ENCODE data around the gene TLR7. TPM values are rescaled to one million over a fixed set of nuclear protein-coding genes. Genes with fewer than 3 reads are reported as not detected.

The TLR7 gene
- total and polyA plus RNA-seq, 2 of the 4 experiments (the other 2 are of a cell fraction): not detected

DNA sequence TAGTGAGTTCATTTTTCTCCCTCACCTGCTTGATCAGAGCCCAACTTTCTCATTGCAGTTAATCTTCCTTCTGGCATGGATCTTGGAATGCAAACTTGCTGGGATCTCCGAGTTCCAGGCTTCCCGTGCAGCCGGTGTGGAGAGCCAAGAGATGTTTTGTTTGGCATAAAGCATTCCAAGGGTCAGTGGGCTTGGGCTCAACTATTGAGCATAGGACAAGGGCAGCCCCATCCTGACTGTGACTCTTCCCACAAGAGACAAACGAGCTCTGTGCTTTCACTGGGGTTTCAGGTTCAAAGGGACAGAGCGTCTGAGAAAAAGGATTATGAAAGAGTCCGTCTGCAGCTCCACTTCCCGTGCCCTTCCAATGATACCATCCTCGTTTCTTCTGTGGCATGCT is 10.5 kb downstream of the TLR7 start:
- Histone ChIP-seq H3K4me3 (ENCODE audit: insufficient read depth, low read depth, low read length) (no peak overlapping the region), H4K20me1 (ENCODE audit: insufficient read depth, low read length) (no peaks in the 10 kb centered on the region), H3K79me1 (ENCODE audit: low read depth in 1 of 2, low read length in 2 of 2) (no peaks in the 10 kb centered on the region), H3K23ac (ENCODE audit: low read depth, low read length) (no peak overlapping the region), H3K27ac (ENCODE audit: insufficient read depth, low read length) (no peak overlapping the region), H3K9ac (ENCODE audit: low read depth, low read length) (no peak overlapping the region), H3K18ac (ENCODE audit: low read depth, low read length) (no peak overlapping the region), H3K14ac (replicated peaks; ENCODE audit: low read depth, low read length) (no peak overlapping the region), H4K5ac (ENCODE audit: low read depth, low read length) (no peak overlapping the region), H3K56ac (ENCODE audit: extremely low read depth, insufficient read depth, low read length) (no peak overlapping the region), H3K27me3 (ENCODE audit: control insufficient read depth, insufficient read depth, low read length) (0 out of 2 replicates have a peak, but pooled peaks cover 2% of the 10 kb centered on the region), H3K4me1 (ENCODE audit: control insufficient read depth, insufficient read depth, low read length) (no peaks in the 10 kb centered on the region), H2AK9ac (replicated peaks; ENCODE audit: low read depth, low read length, poor library complexity) (no peak overlapping the region), H3K9me3 (ENCODE audit: control insufficient read depth, insufficient read depth, low read length) (no peaks in the 10 kb centered on the region), H3K4me2 (ENCODE audit: low read depth, low read length) (no peak overlapping the region; the same call in 1 of the 2 replicates), H4K8ac (ENCODE audit: low read depth in 2 of 2, low read length in 2 of 2) (no peak overlapping the region), H2BK15ac (ENCODE audit: low read depth, low read length) (no peak overlapping the region), H2BK120ac (ENCODE audit: low read depth, low read length) (no peak overlapping the region), H3K9me1 (ENCODE audit: insufficient read depth, low read length) (no peaks in the 10 kb centered on the region), H2BK20ac (ENCODE audit: low read depth, low read length) (no peak overlapping the region), H2AK5ac (ENCODE audit: low read depth, low read length) (no peak overlapping the region), H2AFZ (replicated peaks; ENCODE audit: low read length, poor library complexity) (no peak overlapping the region), H4K91ac (ENCODE audit: insufficient read depth, low read depth, low read length) (no peak overlapping the region), H3K4ac (ENCODE audit: low read depth, low read length) (no peak overlapping the region), H2BK5ac (ENCODE audit: low read depth, low read length, poor library complexity, severe bottlenecking) (no peak overlapping the region), H3K36me3 (ENCODE audit: control insufficient read depth, insufficient read depth, low read length) (no peaks in the 10 kb centered on the region)
- ATAC-seq (ENCODE audit: low read depth): no peak
- no peak for TF ChIP-seq CHD1 (IDR thresholded peaks at IDR 0.05; ENCODE audit: low read depth, low read length)
- no peak for TF ChIP-seq MXI1 (IDR thresholded peaks at IDR 0.05; ENCODE audit: borderline replicate concordance, low read depth, low read length)
- no peak for TF ChIP-seq SMC3 (IDR thresholded peaks at IDR 0.05; ENCODE audit: low read depth, low read length)
- TF ChIP-seq, protein P1, sequence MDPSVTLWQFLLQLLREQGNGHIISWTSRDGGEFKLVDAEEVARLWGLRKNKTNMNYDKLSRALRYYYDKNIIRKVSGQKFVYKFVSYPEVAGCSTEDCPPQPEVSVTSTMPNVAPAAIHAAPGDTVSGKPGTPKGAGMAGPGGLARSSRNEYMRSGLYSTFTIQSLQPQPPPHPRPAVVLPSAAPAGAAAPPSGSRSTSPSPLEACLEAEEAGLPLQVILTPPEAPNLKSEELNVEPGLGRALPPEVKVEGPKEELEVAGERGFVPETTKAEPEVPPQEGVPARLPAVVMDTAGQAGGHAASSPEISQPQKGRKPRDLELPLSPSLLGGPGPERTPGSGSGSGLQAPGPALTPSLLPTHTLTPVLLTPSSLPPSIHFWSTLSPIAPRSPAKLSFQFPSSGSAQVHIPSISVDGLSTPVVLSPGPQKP (IDR thresholded peaks at IDR 0.05; ENCODE audit: borderline replicate concordance, low read depth, low read length): no peak
- no peak for TF ChIP-seq BHLHE40 (IDR thresholded peaks at IDR 0.05; ENCODE audit: low read depth, low read length)
- TF ChIP-seq RFX5 (IDR thresholded peaks at IDR 0.05; ENCODE audit: low read depth, low read length): no peak
- TF ChIP-seq CEBPB (IDR thresholded peaks at IDR 0.05; ENCODE audit: low read depth, low read length): no peak
- no peak for TF ChIP-seq MAZ (IDR thresholded peaks at IDR 0.05; ENCODE audit: borderline replicate concordance, low read depth, low read length)
- TF ChIP-seq POLR2A (IDR thresholded peaks at IDR 0.05; ENCODE audit: low read depth, low read length): no peak
- TF ChIP-seq, protein P2, sequence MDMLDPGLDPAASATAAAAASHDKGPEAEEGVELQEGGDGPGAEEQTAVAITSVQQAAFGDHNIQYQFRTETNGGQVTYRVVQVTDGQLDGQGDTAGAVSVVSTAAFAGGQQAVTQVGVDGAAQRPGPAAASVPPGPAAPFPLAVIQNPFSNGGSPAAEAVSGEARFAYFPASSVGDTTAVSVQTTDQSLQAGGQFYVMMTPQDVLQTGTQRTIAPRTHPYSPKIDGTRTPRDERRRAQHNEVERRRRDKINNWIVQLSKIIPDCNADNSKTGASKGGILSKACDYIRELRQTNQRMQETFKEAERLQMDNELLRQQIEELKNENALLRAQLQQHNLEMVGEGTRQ (IDR thresholded peaks at IDR 0.05; ENCODE audit: low read depth, low read length): no peak
- no peak for TF ChIP-seq MAFK (IDR thresholded peaks at IDR 0.05; ENCODE audit: low read depth, low read length)
- TF ChIP-seq RCOR1 (IDR thresholded peaks at IDR 0.05; ENCODE audit: insufficient replicate concordance, low read length): no peak
- TF ChIP-seq, protein P3, sequence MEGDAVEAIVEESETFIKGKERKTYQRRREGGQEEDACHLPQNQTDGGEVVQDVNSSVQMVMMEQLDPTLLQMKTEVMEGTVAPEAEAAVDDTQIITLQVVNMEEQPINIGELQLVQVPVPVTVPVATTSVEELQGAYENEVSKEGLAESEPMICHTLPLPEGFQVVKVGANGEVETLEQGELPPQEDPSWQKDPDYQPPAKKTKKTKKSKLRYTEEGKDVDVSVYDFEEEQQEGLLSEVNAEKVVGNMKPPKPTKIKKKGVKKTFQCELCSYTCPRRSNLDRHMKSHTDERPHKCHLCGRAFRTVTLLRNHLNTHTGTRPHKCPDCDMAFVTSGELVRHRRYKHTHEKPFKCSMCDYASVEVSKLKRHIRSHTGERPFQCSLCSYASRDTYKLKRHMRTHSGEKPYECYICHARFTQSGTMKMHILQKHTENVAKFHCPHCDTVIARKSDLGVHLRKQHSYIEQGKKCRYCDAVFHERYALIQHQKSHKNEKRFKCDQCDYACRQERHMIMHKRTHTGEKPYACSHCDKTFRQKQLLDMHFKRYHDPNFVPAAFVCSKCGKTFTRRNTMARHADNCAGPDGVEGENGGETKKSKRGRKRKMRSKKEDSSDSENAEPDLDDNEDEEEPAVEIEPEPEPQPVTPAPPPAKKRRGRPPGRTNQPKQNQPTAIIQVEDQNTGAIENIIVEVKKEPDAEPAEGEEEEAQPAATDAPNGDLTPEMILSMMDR (conservative IDR thresholded peaks at IDR 0.05; ENCODE audit: low read depth, low read length): no peak
- CTCF ChIA-PET: no interaction called here
- in situ Hi-C loops (cut with MboI; ENCODE audit: low sequenced_read_pairs) (no loop called here), dilution Hi-C loops (cut with HindIII; ENCODE audit: low sequenced_read_pairs, unreplicated experiment) (no loop called here), intact Hi-C loops (cut with micrococcal nuclease) (no loop called here)
- no peak for DNase-seq
- no TSS peak for BruUV-seq (replicated peaks)
- POLR2A ChIA-PET (ENCODE audit: unreplicated experiment): no interaction called here
- WGBS, 2 experiments (ENCODE audit: extremely low coverage in 2 of 2, insufficient read length in 1 of 2): 100% methylated on average over 1 of the region's 8 CpGs; no CpG with 5 or more reads in 1 of the 2 experiments
